Measurements from ENCODE around the gene HID1. TPM values are rescaled to one million over a fixed set of nuclear protein-coding genes. Genes with fewer than 3 reads are reported as not detected.

Gene HID1
- total and polyA plus RNA-seq, 2 of the 4 experiments (the other 2 are of a cell fraction), result 0.18 to 1.7 TPM

DNA sequence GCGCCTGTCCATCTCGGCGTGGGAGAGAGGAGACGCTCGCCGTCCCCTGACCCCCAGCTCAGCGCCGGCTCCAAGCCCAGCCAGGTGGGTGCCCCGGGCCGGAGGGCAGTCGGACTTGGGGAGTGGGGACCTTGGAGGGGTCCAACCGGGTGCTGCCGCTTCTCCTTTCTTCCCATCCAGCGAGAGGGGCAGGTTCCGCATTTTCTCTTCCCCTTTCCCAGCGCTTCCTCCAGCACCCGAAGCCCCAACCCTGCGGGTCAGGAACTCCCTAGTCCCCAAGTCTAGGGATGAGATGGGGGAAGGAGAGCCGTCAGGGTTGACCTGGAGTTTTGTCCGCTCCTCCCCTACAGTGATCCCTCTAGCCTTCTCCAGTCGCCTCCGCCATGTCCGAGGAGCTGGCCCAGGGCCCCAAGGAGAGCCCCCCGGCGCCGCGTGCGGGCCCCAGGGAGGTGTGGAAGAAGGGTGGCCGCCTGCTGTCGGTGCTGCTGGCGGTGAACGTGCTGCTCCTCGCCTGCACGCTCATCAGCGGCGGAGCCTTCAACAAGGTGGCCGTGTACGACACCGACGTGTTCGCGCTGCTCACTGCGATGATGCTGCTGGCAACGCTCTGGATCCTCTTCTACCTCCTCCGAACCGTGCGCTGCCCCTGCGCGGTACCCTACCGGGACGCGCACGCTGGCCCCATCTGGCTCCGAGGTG is 48.2 kb downstream of the HID1 start, which contains the start of gene OTOP2:
TSS of gene OTOP2 (plus strand) at position 24 of the 699 bp plus-strand sequence. CDS start at position 384, 360 bp downstream.
- no peaks in the 10 kb centered on the region for H3K9me1 ChIP-seq (ENCODE audit: insufficient read depth, low read length)
- no peak within 1 kb of the TSS for H2BK5ac ChIP-seq (ENCODE audit: low read depth, low read length, poor library complexity, severe bottlenecking)
- H3K9me3 ChIP-seq (ENCODE audit: control insufficient read depth, insufficient read depth, low read length), result no peaks in the 10 kb centered on the region
- no peak within 1 kb of the TSS for H3K18ac ChIP-seq (ENCODE audit: low read depth, low read length)
- WGBS, 2 experiments (ENCODE audit: extremely low coverage in 2 of 2, insufficient read length in 1 of 2), result 4% methylated on average over 5 of the region's 54 CpGs; no CpG with 5 or more reads in 1 of the 2 experiments
- H2AFZ ChIP-seq (replicated peaks; ENCODE audit: low read length, poor library complexity), result peak within 1 kb of the TSS; percentile 63
- no TSS peak for BruUV-seq (replicated peaks)
- no peak for DNase-seq
- no peaks in the 10 kb centered on the region for H3K4me1 ChIP-seq (ENCODE audit: control insufficient read depth, insufficient read depth, low read length)
- no peak within 1 kb of the TSS for H3K9ac ChIP-seq (ENCODE audit: low read depth, low read length)
- POLR2A ChIA-PET (ENCODE audit: unreplicated experiment), result no interaction called here
- dilution Hi-C loops (cut with HindIII; ENCODE audit: low sequenced_read_pairs, unreplicated experiment) (no loop called here), in situ Hi-C loops (cut with MboI; ENCODE audit: low sequenced_read_pairs) (no loop called here), intact Hi-C loops (cut with micrococcal nuclease) (no loop called here)
- H3K4me3 ChIP-seq (ENCODE audit: insufficient read depth, low read depth, low read length), result no peak within 1 kb of the TSS
- TF ChIP-seq SMC3 (IDR thresholded peaks at IDR 0.05; ENCODE audit: low read depth, low read length), result no peak
- TF ChIP-seq BHLHE40 (IDR thresholded peaks at IDR 0.05; ENCODE audit: low read depth, low read length), result no peak
- TF ChIP-seq USF2 (IDR thresholded peaks at IDR 0.05; ENCODE audit: low read depth, low read length), result no peak
- no peak for TF ChIP-seq CEBPB (IDR thresholded peaks at IDR 0.05; ENCODE audit: low read depth, low read length)
- no peak for TF ChIP-seq FOS (IDR thresholded peaks at IDR 0.05; ENCODE audit: low read depth, low read length)
- TF ChIP-seq RCOR1 (IDR thresholded peaks at IDR 0.05; ENCODE audit: insufficient replicate concordance, low read length), result no peak
- TF ChIP-seq, protein P1, sequence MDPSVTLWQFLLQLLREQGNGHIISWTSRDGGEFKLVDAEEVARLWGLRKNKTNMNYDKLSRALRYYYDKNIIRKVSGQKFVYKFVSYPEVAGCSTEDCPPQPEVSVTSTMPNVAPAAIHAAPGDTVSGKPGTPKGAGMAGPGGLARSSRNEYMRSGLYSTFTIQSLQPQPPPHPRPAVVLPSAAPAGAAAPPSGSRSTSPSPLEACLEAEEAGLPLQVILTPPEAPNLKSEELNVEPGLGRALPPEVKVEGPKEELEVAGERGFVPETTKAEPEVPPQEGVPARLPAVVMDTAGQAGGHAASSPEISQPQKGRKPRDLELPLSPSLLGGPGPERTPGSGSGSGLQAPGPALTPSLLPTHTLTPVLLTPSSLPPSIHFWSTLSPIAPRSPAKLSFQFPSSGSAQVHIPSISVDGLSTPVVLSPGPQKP (IDR thresholded peaks at IDR 0.05; ENCODE audit: borderline replicate concordance, low read depth, low read length), result no peak
- no peak for TF ChIP-seq MAZ (IDR thresholded peaks at IDR 0.05; ENCODE audit: borderline replicate concordance, low read depth, low read length)
- no peak within 1 kb of the TSS for H4K8ac ChIP-seq (ENCODE audit: low read depth in 2 of 2, low read length in 2 of 2)
- H3K27ac ChIP-seq (ENCODE audit: insufficient read depth, low read length), result no peak within 1 kb of the TSS
- H2AK5ac ChIP-seq (ENCODE audit: low read depth, low read length), result no peak within 1 kb of the TSS
- H3K56ac ChIP-seq (ENCODE audit: extremely low read depth, insufficient read depth, low read length), result no peak within 1 kb of the TSS
- no peak for ATAC-seq (ENCODE audit: low read depth)
- no peak within 1 kb of the TSS for H4K91ac ChIP-seq (ENCODE audit: insufficient read depth, low read depth, low read length)
- H3K79me1 ChIP-seq (ENCODE audit: low read depth in 1 of 2, low read length in 2 of 2), result no peaks in the 10 kb centered on the region
- H3K23ac ChIP-seq (ENCODE audit: low read depth, low read length), result no peak within 1 kb of the TSS
- H3K4ac ChIP-seq (ENCODE audit: low read depth, low read length), result no peak within 1 kb of the TSS
- H3K27me3 ChIP-seq (ENCODE audit: control insufficient read depth, insufficient read depth, low read length), result peaks cover 86% of the 10 kb centered on the region
- peak within 1 kb of the TSS; percentile 27 for H3K4me2 ChIP-seq (ENCODE audit: low read depth, low read length)
- H2AK9ac ChIP-seq (replicated peaks; ENCODE audit: low read depth, low read length, poor library complexity), result no peak within 1 kb of the TSS
- H2BK15ac ChIP-seq (ENCODE audit: low read depth, low read length), result no peak within 1 kb of the TSS
- CTCF ChIA-PET, result interaction anchor here (1.4 to 1.8 kb wide), 2 partner anchors 24 to 34 kb away, joined by 3 to 10 read pairs; no protein-coding TSS in a partner anchor
- no peaks in the 10 kb centered on the region for H3K36me3 ChIP-seq (ENCODE audit: control insufficient read depth, insufficient read depth, low read length)
- H4K20me1 ChIP-seq (ENCODE audit: insufficient read depth, low read length), result no peaks in the 10 kb centered on the region
- no peak within 1 kb of the TSS for H4K5ac ChIP-seq (ENCODE audit: low read depth, low read length)
- no peak within 1 kb of the TSS for H2BK120ac ChIP-seq (ENCODE audit: low read depth, low read length)
- no peak within 1 kb of the TSS for H3K14ac ChIP-seq (replicated peaks; ENCODE audit: low read depth, low read length)
- no peak within 1 kb of the TSS for H2BK20ac ChIP-seq (ENCODE audit: low read depth, low read length)
